HEK293T (cell line): Measurements from ENCODE around the gene TUBB1.

Experiments
- CTBP1 ChIP-seq: fragments of 450-650 bp; IDR thresholded peaks from 2 replicates; pipeline ENCODE4 v1.6.1; 2016; ENCODE audit warnings: borderline replicate concordance
- ELF4 ChIP-seq: fragments of 450-650 bp; IDR thresholded peaks from 2 replicates; pipeline ENCODE4 v1.6.1; 2017; ENCODE audit warnings: antibody characterized with exemption
- FOXK2 ChIP-seq: fragments of 450-650 bp; IDR thresholded peaks from 2 replicates; pipeline ENCODE4 v1.6.1; 2016; ENCODE audit warnings: mild to moderate bottlenecking
- FOXM1 ChIP-seq: fragments of 450-650 bp; IDR thresholded peaks from 2 replicates; pipeline ENCODE4 v1.6.1; 2017; ENCODE audit warnings: mild to moderate bottlenecking, borderline replicate concordance
- HDGF ChIP-seq: fragments of 450-650 bp; IDR thresholded peaks from 2 replicates; pipeline ENCODE4 v1.6.1; 2017; ENCODE audit warnings: antibody characterized with exemption, borderline replicate concordance
- LEF1 ChIP-seq: fragments of 450-650 bp; IDR thresholded peaks from 2 replicates; pipeline ENCODE4 v1.6.1; 2017; ENCODE audit warnings: mild to moderate bottlenecking, borderline replicate concordance
- SP1 ChIP-seq: fragments of 450-650 bp; IDR thresholded peaks from 2 replicates; pipeline ENCODE4 v1.6.1; 2017
- ZNF384 ChIP-seq: fragments of 450-650 bp; IDR thresholded peaks from 2 replicates; pipeline ENCODE4 v1.6.1; 2016

GRCh38 chr20:58996226-58996611 lies 23.0 kb upstream of the TUBB1 start:
- no peak for TF ChIP-seq CTBP1
- TF ChIP-seq HDGF: no peak
- no peak for TF ChIP-seq ELF4
- no peak for TF ChIP-seq LEF1
- no peak for TF ChIP-seq SP1
- TF ChIP-seq FOXM1: no peak
- TF ChIP-seq FOXK2: no peak
- no peak for TF ChIP-seq ZNF384
